GM18861 (cell line): ENCODE results near the gene ARFIP1.
"Not testable (repeated sequence)": the region's sequence is repeated elsewhere in the genome, so short reads cannot be mapped to it uniquely, and the experiment has no call there.

Experiments used
- ATAC-seq: cut with Tn5 transposase; IDR thresholded peaks from one replicate; pipeline ENCODE4 v1.9.1; 2021; ENCODE audit not compliant: unreplicated experiment

Gene ARFIP1

GRCh38 chr4:152836936-152837335 is 57.2 kb downstream of the ARFIP1 start:
- ATAC-seq: no peak

DNA sequence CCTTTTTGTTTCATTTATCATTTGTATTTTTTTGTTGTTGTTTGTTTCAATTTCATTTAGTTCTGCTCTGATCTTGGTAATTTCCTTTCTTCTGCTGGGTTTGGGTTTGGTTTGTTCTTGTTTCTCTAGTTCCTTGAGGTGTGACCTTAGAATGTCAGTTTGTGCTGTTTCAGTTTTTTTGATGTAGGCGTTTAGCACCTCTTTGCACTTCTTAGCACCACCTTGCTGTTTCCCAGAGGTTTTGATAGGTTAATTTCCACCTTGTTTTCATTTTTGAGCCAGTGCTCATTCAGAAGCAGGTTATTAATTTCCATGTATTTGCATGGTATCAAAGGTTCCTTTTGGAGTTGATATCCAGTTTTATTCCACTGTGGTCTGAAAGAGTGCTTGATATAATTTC is 60.0 kb downstream of the ARFIP1 start:
- not testable (repeated sequence) for ATAC-seq

DNA sequence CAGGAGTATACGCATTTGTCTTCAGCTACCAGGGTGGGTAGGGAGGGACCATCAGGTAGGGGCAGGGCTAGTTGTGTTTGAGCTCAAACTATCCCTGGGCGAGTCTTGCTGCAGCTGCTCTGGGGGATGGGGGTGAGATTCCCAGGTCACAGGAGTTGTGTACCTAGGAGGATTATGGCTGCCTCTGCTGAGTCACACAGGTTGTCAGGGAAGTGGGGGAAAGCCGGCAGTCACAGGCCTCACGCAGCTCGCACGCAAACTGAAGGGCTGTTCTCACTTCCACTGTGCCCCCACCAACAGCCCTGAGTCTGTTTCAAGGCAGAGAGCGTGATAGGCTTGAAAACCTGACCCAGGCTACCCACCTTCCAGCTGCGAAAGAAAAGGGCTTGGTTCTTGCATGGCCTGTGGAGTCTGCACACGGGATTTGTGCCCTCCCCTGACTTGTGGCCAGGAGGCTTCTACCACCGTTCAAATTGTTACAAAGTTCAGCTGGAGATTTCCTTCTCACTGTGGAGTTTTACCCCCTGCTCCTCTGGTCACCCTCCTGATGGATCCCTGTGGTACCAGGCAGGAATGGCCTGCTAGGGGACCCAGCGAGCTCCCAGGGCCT is 63.8 kb downstream of the ARFIP1 start:
- ATAC-seq: no peak

GRCh38 chr4:152847376-152847775 is 67.6 kb downstream of the ARFIP1 start:
- no peak for ATAC-seq

DNA sequence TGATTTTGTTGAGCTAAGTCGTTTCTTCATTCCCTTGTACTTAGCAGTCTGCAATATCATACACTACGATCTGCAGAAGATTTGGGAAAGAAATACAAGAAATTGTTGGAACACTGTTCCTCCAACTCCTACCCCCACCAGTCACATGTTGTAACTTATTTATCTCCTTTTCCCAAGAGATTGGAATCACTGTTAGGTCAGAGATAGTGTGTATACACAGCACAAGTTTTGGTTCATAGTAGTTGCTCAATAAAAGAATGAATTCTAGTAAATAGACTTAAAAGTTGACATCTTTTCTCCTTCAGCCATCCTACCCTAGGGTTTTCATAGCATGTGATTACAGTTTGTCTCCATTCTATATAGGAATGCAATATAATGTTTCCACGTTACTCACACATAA is 68.8 kb downstream of the ARFIP1 start:
- ATAC-seq: no peak

- ATAC-seq: no peak
These were observed 69.6 kb downstream of the ARFIP1 start for GRCh38 chr4:152849350-152849749.

DNA sequence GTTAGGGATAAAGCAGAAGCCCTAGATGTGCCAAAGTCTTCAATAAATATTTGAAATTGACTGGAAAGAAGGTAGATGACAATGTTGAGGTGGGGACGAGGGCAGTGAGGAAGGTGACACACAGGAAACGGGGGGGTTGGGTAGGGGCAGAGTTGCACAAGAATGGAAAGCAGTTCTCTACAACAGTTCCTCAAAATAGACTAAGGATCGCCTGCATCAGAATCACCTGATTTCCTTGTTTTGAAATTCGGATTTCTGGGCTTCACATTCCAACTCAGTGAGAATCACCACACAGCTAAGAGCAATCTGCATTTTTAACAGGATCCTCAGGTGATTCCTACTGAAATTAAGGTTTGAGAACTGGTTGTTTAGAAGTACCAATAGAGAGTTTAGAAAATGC is 70.6 kb downstream of the ARFIP1 start:
- no peak for ATAC-seq

- ATAC-seq: no peak
These were observed 71.5 kb downstream of the ARFIP1 start for GRCh38 chr4:152851226-152851625.

DNA sequence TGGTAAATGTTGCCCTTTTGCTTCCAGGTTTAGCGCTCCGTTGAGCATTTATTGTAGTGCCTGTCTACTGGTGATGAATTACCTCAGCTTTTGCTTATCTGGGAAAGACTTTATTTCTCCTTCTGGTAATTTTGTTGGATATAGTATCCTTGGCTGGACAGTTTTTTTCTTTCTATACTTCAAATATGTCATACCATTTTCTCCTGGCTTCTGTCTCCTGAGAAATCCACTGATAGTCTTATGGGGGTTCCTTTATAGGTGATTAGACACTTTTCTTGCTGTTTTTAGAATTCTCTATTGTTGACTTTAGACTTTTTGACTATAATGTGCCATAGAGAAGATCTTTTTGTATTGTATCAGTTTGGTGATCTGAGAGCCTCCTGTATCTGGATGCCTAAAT is 73.5 kb downstream of the ARFIP1 start:
- no peak for ATAC-seq

GRCh38 chr4:152854016-152854415 is 74.3 kb downstream of the ARFIP1 start:
- ATAC-seq: not testable (repeated sequence)

DNA sequence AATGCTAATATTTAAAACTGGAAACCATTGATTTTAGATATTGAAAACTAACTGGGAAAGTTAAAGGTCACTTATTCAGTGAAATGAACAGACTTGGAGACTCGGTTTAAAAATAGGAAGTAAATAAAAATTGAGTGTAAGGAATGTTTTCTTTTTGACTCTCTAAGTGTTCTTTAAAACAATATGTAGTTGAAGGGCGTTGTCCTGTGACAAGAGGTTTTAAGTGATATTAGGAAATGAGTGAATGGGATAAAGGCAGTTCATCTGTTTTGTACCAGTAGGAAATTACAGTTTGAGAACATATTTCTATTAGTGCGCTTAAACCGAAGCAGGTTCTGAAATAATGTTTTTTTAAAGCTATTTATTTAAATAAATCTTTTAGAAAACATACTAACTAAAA is 77.2 kb downstream of the ARFIP1 start:
- no peak for ATAC-seq

DNA sequence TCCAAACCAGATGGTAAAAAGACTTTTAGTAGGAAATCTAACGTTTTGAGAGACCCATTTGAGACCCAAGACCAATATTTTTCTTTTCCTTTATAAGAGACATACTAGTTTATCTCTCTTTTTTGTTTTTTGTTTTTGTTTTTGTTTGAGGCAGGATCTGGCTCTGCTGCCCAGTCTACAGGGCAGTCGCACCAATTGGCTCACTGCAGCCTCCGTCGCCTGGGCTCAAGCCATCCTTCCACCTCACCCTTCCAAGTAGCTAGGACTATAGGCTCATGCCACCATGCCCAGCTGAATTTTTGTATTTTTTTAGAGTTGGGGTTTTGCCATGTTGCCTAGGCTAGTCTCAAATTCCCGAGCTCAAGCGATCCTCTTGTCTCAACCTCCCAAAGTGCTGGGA is 79.2 kb downstream of the ARFIP1 start:
- ATAC-seq: no peak

- no peak for ATAC-seq
These were observed 80.3 kb downstream of the ARFIP1 start for GRCh38 chr4:152860046-152860445.

GRCh38 chr4:152862608-152863007 is 82.9 kb downstream of the ARFIP1 start:
- ATAC-seq: no peak

- no peak for ATAC-seq
These were observed 84.6 kb downstream of the ARFIP1 start for GRCh38 chr4:152864361-152864760.

DNA sequence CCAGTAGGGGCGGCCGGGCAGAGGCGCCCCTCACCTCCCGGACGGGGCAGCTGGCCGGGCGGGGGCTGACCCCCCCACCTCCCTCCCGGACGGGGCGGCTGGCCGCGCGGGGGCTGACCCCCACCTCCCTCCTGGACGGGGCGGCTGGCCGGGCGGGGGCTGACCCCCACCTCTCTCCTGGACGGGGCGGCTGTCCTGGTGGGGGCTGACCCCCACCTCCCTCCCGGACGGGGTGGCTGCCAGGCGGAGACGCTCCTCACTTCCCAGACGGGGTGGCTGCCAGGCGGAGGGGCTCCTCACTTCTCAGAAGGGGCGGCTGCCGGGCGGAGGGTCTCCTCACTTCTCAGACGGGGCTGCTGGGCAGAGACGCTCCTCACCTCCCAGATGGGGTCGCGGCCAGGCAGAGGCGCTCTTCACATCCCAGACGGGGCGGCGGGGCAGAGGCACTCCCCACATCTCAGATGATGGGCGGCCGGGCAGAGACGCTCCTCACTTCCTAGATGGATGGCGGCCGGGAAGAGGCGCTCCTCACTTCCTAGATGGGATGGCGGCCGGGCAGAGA is 86.8 kb downstream of the ARFIP1 start:
- ATAC-seq: not testable (repeated sequence)

DNA sequence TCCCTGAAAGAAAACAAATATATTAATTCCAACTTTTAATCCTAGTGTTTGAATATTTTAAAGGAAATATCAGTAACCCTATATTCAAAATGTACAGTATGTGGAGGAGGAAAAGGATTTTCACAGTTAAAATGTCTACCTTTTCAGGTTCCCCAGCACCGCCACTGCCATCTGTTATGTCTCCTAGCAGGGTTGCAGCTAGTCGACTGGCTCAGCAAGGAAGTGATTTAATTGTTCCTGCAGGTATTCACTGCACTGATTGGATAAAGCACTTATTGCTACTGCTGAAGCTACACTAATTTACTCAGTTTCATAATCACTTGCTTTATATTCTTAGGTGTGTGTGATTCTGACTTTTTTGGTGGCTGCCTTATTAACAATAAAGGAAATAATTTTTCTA is 90.9 kb downstream of the ARFIP1 start:
- ATAC-seq: no peak

- ATAC-seq: no peak
These were observed 95.5 kb downstream of the ARFIP1 start for GRCh38 chr4:152875261-152875660.

GRCh38 chr4:152877868-152878267 is 98.1 kb downstream of the ARFIP1 start:
- no peak for ATAC-seq

GRCh38 chr4:152880263-152880662 is 100.5 kb downstream of the ARFIP1 start:
- ATAC-seq: no peak

- ATAC-seq: no peak
These were observed 102.2 kb downstream of the ARFIP1 start for GRCh38 chr4:152881974-152882373.

DNA sequence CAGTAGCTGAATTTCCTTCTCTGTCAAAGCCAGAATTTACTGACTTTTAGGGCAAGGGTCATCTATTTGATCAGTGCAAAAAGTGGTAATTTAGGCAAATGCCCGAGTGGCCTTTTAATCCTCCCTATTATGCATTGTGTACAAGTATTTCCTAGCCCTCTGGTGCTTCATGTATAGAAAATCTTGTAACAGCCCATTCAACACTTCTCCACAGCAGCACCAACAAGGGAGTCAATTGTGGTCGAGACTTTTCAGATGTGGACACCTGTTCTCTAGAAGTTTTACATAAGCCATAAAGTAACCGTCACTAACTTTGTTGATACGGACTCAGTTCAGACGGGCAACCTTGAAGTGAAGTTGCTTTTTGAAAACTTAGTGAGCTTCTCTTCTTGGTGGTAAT is 105.4 kb downstream of the ARFIP1 start:
- no peak for ATAC-seq

- ATAC-seq: no peak
These were observed 106.4 kb downstream of the ARFIP1 start for GRCh38 chr4:152886201-152886600.
